ENCODE results near the gene TMEM62. TPM values are rescaled to one million over a fixed set of nuclear protein-coding genes. Genes with fewer than 3 reads are reported as not detected.

The TMEM62 gene
- total and polyA plus RNA-seq, 8 donors, result 16.7 to 31.0 (median 19.7) TPM

DNA sequence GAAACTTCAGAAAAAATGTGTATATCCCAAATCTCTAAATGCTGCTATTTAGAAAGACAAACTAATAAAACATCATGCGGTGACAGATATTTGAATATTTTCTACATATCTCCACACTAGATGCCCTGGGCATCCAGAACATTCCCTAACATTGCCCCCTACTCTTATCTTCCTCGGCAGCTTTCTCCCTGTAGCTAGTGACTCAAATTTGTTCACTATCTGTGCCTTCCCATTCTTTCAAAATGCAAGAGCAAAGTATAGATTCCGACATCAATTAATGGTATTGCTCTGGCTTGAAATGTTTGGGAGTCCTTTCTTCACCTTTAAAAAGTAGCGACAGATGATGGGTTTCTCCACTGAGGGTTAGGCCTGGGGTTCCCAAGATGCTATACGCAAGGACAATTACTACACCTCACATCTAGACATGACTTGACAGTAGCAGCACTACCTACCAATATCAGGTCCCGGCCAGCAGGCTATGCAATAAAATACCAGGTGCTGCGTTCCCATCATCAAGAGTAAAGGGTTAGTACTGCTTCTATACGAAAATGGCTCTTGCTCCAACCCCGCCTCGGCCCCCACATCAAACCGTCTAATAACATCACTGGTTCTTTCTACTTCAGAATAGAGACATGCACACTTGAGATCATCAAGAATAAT, 28.2 kb upstream of the TMEM62 start:
- peak overlapping the region; percentile 90 to 94 for H3K27ac ChIP-seq
- DNase-seq (no peak), ATAC-seq (peak; percentile 59)
- no peaks in the 10 kb centered on the region for H3K27me3 ChIP-seq
- H3K4me1 ChIP-seq, result peaks cover 14 to 50% of the 10 kb centered on the region in 2 donors
- H3K9me3 ChIP-seq, result no peaks in the 10 kb centered on the region
- peaks cover 2 to 20% of the 10 kb centered on the region in 2 donors for H3K36me3 ChIP-seq
- intact Hi-C loops (cut with DNase I), result no loop called here
- peak overlapping the region; percentile 61 to 78 for H3K4me3 ChIP-seq
- TF ChIP-seq, protein P1, sequence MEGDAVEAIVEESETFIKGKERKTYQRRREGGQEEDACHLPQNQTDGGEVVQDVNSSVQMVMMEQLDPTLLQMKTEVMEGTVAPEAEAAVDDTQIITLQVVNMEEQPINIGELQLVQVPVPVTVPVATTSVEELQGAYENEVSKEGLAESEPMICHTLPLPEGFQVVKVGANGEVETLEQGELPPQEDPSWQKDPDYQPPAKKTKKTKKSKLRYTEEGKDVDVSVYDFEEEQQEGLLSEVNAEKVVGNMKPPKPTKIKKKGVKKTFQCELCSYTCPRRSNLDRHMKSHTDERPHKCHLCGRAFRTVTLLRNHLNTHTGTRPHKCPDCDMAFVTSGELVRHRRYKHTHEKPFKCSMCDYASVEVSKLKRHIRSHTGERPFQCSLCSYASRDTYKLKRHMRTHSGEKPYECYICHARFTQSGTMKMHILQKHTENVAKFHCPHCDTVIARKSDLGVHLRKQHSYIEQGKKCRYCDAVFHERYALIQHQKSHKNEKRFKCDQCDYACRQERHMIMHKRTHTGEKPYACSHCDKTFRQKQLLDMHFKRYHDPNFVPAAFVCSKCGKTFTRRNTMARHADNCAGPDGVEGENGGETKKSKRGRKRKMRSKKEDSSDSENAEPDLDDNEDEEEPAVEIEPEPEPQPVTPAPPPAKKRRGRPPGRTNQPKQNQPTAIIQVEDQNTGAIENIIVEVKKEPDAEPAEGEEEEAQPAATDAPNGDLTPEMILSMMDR (IDR thresholded peaks at IDR 0.05), result no peak

DNA sequence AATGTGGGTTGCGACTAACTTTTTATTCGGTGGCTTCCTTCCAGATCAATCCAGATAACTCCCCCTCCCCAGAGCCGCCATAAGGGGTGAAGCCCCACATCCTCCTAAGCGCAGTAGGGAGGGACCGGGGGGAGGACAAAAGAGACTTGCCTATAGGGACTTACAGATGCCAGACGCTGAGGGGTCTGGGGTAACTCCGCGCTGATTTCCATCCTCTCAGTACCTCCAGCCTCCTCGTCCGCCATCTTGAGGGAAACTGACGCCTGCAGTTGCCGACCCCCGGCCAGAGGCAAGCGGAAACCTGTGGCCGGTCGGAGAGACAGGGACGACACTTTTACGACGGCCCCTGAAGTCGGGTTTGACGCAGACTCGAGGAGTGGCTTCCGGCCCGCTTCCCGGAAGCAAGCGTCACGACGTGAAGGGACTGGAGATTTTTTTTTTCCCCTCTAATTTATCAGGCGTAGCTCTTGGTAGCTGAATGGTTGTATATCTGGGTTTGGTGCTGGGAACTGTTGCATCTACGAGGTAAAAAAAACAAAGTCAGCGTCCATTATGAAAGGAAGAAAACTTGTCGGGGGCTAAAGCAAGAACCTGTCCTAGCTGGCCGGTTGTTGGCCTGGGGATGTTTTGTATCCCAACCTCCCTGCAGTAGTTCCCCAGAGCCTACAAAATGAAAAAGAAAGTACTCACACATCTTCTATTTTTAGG, 27.5 kb upstream of the TMEM62 start, which contains the start of gene UBR1:
Gene UBR1 (minus strand): TSS at position 261 of the 708 bp plus-strand sequence. CDS start 16 bp downstream, at position 245.
- intact Hi-C loops (cut with DNase I), result no loop called here
- peak; percentile 89 to 95 (median 94) for DNase-seq
- Histone ChIP-seq H3K27me3 (no peaks in the 10 kb centered on the region), H3K36me3 (peaks cover 2 to 13% of the 10 kb centered on the region in 2 donors), H3K9me3 (no peaks in the 10 kb centered on the region), H3K27ac (peak within 1 kb of the TSS; percentile 90 to 94), H3K4me1 (peaks cover 14 to 50% of the 10 kb centered on the region in 2 donors), H3K4me3 (peak within 1 kb of the TSS; percentile 61 to 78)
- TF ChIP-seq, protein P1 (IDR thresholded peaks at IDR 0.05), result no peak
- ATAC-seq, result peak; percentile 96

DNA sequence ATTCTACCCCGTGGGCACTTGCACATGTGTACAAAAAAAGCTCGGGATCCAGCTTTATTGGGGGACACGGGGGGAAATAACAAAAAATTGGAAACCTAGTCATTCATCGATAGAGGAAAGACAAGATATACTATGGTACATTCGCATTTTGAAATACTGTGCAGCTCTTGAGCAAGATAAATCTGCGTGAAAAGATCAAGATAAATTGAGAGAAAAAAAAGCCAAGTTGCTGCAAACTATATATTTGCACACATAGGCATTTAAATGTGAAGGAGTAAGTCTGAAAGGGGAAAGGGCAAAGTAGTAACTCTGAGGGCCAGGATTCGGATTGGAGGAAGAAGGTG, 26.9 kb upstream of the TMEM62 start:
- Histone ChIP-seq H3K27ac (peak overlapping the region; percentile 90 to 94), H3K4me1 (peaks cover 14 to 50% of the 10 kb centered on the region in 2 donors), H3K27me3 (no peaks in the 10 kb centered on the region), H3K36me3 (peaks cover 2 to 8% of the 10 kb centered on the region in 2 donors), H3K4me3 (peak overlapping the region; percentile 61 to 78), H3K9me3 (no peaks in the 10 kb centered on the region)
- intact Hi-C loops (cut with DNase I), result no loop called here
- ATAC-seq (no peak), DNase-seq (no peak)
- TF ChIP-seq, protein P1 (IDR thresholded peaks at IDR 0.05), result no peak

DNA sequence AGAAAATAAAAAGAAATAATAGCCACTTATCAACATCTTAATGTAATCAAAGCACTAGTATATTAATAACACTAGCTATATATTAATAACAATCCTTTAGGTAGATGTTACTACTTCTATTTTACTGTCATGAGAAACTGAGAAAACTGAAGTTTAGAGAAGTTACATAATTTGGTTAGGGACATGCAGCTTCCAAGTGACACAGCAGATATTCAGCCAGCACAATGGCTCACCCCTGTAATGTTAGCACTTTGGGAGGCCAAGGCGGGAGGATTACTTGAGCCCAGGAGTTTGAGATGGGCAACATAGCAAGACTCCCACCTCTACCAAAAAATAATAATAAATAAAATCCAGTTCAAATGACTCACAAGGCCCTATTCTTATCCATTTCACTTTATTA, 25.6 kb upstream of the TMEM62 start:
- Histone ChIP-seq H3K27ac (no peak overlapping the region), H3K27me3 (no peaks in the 10 kb centered on the region), H3K9me3 (no peaks in the 10 kb centered on the region), H3K4me1 (peaks cover 14 to 44% of the 10 kb centered on the region in 2 donors), H3K4me3 (no peak overlapping the region), H3K36me3 (peaks cover 2% of the 10 kb centered on the region in 2 donors)
- TF ChIP-seq, protein P1 (IDR thresholded peaks at IDR 0.05), result no peak
- intact Hi-C loops (cut with DNase I), result no loop called here
- ATAC-seq, result no peak
- no peak for DNase-seq

DNA sequence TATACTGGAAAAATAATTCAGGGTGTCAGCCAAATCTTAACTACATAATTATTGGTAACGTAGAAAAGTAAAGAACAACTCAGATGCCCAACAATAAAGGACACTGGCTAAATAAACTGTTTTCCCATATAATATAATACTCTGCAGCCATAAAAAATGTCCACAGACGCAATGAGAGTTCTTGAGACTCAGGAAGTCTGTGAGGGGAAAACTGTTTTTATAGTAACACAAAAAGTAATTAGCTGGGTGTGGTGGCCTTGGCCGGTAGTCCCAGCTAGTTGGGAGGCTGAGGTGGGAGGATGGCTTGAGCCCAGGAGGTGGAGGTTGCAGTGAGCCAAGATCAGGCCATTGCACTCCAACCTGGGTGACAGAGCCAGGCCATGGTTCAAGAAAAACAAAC, 22.0 kb upstream of the TMEM62 start:
- ATAC-seq (no peak), DNase-seq (no peak)
- H3K27ac ChIP-seq, result no peak overlapping the region
- H3K36me3 ChIP-seq, result no peaks in the 10 kb centered on the region
- peaks cover 0 to 17% of the 10 kb centered on the region in 2 donors for H3K4me1 ChIP-seq
- TF ChIP-seq, protein P1 (IDR thresholded peaks at IDR 0.05), result no peak
- no peaks in the 10 kb centered on the region for H3K9me3 ChIP-seq
- no peak overlapping the region for H3K4me3 ChIP-seq
- intact Hi-C loops (cut with DNase I), result no loop called here
- no peaks in the 10 kb centered on the region for H3K27me3 ChIP-seq

All from left lung (tissue), 10 donors.